Hematopoietic multipotent progenitor cell (in vitro differentiated cells): Measurements from ENCODE around the gene CSKMT. TPM values are rescaled to one million over a fixed set of nuclear protein-coding genes. Genes with fewer than 3 reads are reported as not detected.
"Not testable (repeated sequence)": the region's sequence is repeated elsewhere in the genome, so short reads cannot be mapped to it uniquely, and the experiment has no call there.

Source experiments
- DNase-seq, 3 donors: peaks; one replicate each; pipeline ENCODE4 v3.0.0-alpha.2; 2011 to 2015; ENCODE audit warnings: low read depth in 2 of 3, low spot score in 2 of 3
- total RNA-seq: library from RNA; depleted of rRNA; stranded (reverse); fragments of >200 nt; gene quantifications from one replicate; pipeline ENCODE4 v1.2.3, GENCODE V29; 2012

CSKMT gene
- total RNA-seq, 1 donor = 51.7 TPM

DNA sequence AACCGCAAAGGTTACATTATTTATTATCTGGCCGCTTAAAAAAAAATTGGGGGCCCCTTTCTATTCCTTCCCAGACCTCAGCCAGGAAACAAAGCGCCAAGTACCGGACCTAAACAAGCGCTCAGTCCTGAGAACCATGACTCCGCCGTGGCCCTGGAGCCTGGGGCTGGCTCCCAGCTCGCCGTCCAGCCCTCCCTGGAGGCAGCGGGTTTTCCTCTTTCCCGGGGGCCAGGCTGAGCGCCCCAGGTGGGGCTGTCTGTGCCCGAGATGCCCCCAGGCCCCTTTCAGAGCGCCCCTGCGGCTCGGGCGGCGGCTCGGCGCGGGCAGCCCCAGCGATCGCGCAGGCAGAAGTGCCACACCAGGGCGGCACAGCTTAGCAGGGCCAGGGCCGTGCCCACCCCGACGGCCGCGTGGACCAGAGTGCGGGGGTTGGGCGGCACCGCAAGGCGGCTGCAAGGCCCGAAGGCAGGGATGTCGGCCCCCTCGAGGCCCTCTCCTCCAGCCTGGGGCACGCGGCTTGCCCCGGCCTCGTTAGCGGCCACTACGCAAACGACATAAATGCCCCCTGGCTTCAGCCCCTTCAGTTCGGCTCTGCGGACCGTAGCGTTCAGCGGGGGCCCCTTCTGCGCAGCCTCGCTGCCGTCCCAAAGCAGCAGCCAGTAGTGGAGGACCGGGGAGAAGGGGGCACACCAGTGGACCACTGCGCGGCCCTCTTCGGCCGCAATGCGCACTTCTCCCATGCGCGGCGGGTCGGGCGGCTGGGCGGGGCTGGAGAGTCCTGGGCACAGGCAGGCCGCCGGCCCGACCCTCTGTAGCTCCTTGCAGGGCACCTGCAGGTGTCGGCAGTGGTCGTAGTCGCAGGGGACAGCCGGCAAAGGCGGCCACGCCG lies 22.6 kb downstream of the CSKMT start:
- DNase-seq = no peak

DNA sequence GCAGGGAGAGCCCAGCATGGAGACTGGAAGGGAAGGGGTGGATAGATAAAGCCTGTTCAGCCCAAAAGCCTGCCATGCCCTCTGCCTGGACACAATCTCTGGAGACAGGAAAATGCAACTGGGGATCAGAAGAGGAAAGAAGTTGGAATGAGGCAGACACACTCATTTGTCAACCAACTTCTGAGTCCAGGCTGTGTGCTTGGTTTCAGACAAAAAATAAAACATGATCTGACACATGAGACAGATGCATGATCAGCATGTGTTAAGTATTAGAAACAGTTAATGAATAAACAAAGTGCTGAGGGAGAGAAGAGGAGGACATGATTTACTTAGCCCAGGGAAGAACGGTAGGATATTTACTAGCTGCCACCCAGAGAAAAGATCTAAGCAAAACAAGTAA lies 23.4 kb downstream of the CSKMT start:
- DNase-seq = no peak

DNA sequence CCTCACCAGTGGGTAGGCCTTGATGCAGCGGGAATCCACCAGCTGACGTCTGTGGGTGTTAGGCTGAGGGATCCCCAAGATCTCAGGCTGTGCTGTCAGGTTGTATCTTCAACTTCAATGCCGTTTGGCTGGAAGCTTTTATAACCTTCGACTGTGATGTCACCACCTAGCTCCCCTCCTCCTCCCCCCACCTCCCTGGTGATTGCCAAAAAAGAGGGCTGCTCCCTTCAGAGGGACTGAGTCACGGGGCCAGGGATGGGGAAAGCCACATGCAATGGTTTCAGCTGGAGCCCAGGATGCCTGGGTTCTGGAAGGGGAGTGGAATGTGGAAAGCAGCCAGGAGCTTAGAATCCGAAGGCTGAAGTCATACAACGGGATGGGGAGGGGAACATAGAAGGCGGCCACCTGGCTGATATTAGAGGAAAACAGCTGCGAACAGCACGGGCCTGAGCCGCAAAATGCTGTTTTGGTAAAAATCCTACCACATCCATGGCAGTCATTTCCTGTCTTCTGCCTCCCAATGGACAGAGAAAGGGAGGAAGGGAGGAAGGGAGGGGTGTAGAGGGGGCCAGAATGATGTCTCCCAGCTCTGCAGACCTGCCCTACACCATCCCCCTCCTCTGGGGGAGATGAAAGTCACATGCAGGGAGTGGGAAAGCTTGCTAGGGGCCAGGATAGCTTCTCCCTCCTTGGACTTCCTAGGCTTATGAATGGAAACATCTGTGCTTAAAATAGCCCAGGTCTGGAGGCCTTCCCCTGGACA lies 24.5 kb downstream of the CSKMT start, which contains the start of gene LRRN4CL:
Gene LRRN4CL, minus strand, starts transcription at position 110 of the 763 bp plus-strand sequence. CDS start 1,022 bp downstream, outside the sequence.
- DNase-seq = no peak

DNA sequence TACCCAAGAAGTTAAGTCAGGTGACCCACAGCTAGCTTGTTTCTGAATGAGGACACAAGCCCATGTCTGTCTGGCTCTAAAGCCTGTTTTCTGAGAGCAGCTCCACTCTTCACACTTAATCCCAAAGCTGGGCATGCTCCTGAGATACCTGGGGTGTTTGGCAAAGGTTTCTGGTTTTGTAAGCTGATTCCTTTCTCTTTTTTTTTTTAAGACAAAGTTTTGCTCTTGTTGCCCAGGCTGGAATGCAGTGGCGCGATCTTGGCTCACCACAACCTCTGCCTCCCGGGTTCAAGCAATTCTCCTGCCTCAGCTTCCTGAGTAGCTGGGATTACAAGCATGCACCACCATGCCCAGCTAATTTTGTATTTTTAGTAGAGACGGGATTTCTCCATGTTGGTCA lies 28.5 kb downstream of the CSKMT start:
- not testable (repeated sequence) for DNase-seq

DNA sequence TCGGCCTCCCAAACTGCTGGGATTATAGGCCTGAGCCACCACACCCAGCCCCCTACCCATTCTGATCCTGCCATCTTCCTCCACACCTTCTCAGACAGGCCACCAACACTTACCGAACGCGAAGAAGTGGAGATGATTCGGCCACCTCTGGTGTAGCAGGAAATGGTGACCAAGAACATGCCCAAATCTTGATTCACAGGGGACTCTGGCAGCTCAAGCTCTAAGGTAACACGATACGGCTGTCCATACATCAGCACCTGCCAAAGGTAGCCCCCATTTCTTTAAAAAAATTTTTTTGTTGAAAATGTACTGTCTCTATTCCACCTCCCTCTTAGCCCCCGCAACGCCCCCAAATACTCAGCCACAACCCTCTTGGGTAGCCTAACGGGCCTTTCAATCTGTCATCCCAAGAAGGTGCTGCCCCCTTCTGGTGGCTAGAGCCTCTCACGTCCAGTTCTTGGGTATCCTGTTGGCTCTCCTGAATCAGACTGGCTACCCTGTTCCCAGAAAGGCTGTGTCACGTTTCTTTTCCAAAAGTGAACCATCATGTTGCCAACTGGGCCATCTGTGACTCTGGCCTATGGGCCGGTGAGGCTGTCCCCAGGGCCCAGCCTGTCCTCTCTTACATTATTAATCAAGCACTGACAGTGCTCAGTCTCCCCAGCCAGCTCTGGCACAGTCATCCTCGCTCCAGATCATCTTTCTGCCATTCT lies 29.5 kb downstream of the CSKMT start:
- peak in 2 of 3 donors; percentile 80 to 88 for DNase-seq

DNA sequence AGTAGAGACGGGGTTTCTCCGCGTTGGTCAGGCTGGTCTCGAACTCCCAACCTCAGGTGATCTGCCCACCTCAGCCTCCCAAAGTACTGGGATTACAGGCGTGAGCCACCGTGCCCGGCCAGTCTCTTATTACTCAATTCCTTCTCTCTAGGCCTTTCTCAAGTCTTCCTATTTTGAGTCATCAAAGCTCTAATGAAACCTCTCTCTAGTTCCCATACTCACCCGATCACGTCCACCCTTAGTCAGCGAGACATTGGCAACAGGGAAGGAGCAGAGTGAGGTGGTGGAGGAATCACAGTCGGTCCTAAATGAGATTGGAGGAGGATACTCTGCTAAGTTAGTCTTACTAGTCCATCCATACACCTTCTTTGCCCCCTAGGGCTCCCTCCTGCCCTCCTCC lies 37.1 kb downstream of the CSKMT start:
- DNase-seq = no peak

DNA sequence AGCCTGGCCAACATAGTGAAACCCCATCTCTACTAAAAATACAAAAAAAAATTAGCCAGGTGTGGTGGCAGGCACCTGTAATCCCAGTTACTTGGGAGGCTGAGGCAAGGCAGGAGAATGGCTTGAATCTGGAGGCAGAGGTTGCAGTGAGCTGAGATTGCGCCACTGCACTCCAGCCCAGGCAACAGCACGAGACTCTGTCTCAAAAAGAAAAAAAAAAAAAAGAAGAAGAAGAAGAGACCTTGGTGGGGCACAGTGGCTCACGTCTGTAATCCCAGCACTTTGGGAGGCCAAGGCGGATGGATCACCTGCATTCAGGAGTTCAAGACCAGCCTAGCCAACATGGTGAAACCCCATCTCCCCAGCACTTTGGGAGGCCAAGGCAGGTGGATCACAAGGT lies 38.8 kb downstream of the CSKMT start:
- DNase-seq = not testable (repeated sequence)

DNA sequence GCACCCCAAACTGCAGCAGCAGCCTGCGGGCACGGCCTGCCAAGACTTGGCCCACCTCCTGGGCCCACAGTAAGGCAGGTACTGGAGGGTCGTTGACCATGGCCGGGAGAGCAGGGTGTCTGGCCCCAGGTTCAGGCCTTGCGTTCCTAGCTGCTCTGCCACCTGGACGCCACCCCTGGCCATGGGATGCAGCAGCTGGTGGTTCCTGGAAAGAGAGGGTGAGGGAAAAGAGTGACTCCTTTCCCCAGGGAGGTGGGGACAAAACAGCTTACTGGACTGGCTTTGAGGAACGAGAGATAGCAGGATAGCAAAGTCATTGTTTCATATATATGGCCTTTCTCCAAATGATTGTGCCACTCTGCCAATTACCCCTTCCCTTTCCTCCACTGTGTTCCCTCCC lies 40.3 kb downstream of the CSKMT start:
- DNase-seq = no peak

DNA sequence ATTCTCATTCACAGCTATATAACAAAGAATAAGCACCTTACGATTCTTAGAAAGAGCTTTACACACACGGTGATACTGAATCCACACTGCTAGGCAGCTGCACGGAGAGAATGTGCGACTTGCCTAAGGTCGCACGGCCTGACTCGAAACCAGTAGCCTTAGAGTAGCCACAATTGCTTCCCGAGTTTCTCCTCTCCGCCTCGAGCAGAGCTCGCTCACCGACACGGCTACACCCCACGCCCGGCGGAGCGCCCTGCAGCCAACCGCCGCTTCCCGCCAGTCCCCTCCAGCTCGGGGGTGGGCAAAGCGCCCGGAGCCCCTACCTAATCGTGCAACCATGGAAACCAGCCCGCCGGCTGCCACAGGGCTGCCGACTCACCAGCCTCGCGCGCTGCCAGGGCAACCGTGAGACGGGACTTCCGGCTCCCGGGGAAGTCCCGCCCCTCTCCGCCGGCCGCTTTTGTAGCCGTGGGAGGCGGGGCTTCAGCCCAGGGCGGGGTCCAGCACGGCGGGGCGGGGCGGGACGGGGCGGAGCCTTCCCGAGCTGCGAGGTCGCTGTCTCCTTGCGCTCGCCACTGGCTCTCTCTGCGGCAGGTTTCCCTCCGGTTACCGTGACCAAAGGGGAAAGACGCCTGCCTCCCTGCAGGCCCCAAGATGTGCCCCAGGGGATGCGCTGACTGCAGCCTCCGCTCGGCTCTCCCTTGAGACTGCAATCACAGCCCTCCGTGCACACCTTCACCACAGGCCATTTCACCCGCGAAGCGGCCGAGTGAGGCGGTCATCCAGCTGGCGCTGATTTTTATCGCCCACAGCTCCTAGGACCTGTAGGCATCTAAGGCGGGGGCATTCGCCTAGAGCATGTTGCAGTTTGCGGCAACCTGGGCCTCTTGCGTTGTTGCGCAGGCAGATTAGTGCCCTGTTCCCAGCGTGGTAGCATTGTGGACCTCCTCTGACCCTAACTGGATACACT lies 41.1 kb downstream of the CSKMT start:
- DNase-seq = peak; percentile 82 to 97 (median 95)

DNA sequence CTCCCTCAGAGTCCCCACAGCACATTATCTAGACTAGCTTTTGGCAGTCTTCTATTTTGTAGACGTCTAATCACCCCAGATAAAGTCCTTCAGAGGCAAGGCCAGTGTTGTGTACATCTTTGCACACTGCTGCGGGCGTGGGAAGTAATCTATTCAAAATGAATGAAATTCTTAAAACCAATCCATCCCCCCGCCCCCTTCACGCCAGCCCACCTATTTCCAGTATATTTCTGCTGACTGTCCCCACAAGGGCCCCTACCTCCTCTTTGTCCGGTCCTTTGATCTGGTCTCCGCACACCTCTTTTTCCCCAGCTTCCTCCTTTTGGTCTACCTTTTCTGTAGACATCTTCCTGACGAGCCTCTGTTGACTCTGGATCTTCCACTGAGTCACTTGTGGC lies 41.7 kb downstream of the CSKMT start:
- DNase-seq = no peak

DNA sequence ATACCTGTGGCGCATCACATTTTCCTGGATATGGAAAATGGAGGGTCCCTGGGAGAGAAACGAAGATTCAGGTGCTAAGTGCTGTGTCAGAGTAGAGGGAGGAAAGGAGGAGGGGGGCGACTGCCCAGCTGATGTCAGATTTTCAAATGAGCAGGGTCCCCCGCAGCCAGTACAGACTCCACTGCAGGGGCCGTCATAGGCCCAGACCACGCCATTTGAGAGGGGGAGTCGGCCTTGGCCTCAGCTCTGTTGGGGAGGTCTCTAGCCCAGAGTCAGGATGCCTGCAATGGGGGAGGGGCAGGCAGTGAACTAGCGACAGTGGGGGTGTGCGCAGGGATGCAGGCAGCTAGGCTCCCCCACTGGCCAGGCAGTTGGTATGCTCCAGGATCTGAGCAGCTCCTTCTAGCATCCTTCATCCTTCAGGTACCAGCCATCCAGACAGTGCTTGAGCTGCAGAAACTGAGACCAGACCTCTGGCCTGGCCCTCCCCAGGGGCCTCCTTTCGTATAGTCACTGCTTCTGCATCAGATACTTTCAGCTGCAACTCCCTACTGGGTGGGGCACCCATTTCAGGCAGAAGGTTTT lies 42.3 kb downstream of the CSKMT start, which contains the start of the genes BSCL2 and GNG3:
Gene BSCL2, minus strand, starts transcription at position 148 of the 585 bp plus-strand sequence. CDS start 229 bp downstream, outside the sequence.
Gene GNG3, plus strand, starts transcription at position 400 of the 585 bp plus-strand sequence. CDS start 620 bp downstream, outside the sequence.
- no peak for DNase-seq

DNA sequence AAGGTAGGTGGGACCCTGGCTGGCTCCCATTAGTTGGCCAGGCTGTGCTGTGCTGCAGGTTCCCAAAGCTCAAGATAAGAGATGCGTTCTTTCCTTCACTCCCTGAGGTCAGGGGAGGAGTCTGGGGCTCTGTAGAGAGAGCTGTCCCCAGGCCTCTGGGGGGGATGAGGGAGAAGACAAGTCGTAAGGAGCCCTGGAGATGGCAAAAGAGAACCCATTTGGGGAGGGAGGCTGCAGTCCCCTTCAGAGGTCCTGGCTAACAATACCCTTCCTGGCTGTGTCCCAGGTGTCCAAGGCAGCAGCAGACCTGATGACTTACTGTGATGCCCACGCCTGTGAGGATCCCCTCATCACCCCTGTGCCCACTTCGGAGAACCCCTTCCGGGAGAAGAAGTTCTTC lies 43.3 kb downstream of the CSKMT start:
- DNase-seq = no peak

DNA sequence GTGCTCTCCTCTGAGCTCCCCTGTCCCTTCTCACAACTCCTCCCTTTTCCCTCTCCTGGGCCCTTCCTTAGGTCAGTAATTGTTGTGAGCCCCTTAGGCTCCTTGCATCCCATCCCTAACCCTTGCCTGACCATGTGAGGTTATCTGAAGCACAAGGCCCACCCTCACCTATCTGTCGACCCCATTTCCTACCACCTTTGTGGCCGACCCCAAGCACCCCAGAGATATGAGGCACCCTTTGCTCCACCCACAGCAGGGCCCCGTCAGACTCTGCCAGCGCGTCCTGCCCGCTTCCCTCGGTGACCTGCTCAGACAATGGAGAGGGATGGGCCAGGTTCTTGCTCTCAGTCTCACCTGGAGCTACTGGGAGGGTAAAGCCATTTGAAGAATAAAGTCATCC lies 43.7 kb downstream of the CSKMT start:
- no peak for DNase-seq

DNA sequence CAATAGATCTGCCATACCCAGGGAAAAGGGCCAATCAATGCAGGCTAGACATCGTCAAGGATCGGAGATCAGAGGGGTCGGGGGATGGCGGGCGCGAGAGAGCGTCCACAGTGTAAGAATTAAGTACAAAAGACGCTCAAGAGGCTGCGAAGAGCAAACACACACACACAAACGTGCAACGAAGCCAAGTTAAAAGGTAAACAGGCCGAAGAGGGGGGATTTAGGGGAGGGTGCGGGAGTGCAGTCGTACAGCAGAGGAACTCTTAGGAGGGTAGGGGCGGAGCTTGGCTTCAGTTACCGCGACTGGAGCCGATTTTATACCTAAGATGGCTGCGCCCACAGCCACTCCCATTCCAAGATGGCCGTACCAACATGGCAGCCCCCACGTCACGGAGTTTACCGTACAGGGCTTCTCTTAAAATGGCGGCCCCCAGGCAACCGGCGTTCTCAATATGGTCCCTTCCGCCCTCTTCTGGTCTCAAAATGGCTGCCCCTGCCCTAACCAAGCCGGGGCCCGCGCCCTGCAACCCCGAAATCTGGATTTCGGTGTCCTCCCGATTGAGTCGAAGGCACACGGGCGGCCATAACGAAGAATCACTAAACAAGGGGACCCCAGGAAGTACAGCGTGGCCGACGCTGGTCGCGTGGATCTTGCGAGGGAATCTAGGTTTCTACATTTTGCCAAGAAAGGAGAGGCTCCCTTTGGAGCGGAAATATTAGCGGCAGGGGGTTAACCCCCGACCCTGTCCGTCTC lies 44.3 kb downstream of the CSKMT start:
- peak; percentile 91 to 99 (median 98) for DNase-seq

DNA sequence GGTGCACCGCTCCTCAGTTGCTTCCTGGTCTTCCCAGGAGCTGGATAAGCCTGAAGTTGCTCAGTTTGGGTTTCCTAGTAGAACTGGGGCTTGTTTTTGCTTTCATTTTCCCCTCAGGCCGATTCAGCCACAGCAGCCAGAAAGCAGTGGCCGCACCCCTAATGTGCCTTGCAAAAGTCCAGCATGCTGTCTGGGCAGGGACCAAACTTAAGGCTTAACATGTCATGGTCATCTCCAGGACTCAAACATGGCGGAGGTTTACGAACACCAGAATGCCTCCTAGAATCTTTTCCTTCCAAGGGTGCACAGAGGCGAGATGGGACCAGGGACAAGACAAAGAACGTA lies 44.9 kb downstream of the CSKMT start:
- peak in 1 of 3 donors; percentile 37 for DNase-seq

DNA sequence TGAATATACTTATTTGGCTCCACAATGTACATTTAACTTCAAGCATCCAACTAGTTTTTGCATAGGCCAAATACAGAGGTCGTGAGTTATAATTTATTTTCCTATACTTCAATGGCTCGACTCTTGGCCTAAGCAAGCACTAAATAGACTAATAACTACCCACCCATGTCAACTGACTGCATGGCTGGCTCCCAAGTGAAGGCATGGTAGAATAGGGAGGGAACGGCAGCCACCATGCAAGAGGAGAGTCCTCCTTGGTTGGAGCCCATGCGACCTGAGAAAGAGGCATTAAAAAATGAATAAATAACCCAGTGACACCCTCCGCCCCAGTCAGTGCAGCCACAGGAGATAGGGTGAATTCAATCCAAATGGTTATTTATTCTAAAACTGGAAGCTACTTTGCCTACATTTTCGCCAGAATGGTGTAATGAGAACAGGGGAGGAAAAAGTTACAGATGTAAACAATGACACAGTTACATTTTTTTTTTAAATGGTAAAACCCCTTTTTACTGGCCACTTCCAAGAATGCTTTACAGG lies 47.2 kb downstream of the CSKMT start:
- DNase-seq = no peak

DNA sequence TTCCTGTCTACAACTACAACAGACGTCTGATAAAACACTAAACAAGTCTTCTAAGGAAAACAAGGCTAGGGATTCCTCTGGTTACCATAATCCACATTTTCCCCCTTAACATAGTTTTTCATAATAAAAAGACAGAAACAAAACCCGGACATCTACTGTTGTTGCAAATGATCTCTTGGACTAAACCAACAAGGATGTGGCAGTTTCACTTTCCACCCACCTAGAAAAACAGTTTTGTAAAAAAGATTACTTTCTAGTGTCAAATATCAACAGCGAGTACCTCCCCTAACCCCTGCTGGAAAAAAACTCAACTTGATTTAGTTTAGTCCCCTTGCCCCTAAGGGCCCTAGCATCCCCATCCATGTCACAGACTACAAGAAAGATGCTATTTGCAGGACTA lies 47.7 kb downstream of the CSKMT start:
- no peak for DNase-seq

DNA sequence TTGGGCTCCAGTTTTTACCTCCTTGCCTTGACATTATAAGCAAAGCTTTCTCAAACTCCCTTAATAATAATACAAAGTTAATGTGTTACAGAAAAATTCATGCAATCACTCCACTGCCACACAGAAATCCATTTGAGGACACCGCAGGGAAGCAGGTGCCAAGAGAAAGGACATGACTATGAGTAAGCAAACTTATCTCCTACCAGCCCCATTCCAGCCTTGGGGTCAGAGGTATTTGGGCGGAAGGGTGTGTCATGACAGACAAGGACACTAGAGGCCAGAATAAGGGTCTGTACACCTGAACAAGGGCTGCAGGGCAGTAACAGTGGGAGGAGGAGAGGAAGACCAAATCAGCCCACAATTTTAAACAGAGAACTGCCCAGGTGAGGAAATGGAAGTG lies 48.2 kb downstream of the CSKMT start:
- DNase-seq = no peak
